GM10266 (cell line): ENCODE results near the gene FGF2.
A peak's percentile ranks its signal among the peaks of the same experiment; 100 is the strongest.

ENCODE experiments used
- DNase-seq: peaks from one replicate; pipeline ENCODE4 v3.0.0; 2012; ENCODE audit errors: extremely low spot score
- TF ChIP-seq, protein P1 (sequence below): IDR thresholded peaks from 2 replicates; pipeline ENCODE4 v1.5.1; 2012; ENCODE audit warnings: mild to moderate bottlenecking, low read depth; ENCODE audit not compliant: control insufficient read depth, insufficient read depth; ENCODE audit errors: missing control alignments

FGF2 gene

DNA sequence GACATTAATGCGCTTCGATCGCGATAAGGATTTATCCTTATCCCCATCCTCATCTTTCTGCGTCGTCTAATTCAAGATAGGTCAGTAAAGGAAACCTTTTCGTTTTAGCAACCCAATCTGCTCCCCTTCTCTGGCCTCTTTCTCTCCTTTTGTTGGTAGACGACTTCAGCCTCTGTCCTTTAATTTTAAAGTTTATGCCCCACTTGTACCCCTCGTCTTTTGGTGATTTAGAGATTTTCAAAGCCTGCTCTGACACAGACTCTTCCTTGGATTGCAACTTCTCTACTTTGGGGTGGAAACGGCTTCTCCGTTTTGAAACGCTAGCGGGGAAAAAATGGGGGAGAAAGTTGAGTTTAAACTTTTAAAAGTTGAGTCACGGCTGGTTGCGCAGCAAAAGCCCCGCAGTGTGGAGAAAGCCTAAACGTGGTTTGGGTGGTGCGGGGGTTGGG is 528 bp upstream of the FGF2 start:
- DNase-seq, result no peak
- TF ChIP-seq, protein P1, sequence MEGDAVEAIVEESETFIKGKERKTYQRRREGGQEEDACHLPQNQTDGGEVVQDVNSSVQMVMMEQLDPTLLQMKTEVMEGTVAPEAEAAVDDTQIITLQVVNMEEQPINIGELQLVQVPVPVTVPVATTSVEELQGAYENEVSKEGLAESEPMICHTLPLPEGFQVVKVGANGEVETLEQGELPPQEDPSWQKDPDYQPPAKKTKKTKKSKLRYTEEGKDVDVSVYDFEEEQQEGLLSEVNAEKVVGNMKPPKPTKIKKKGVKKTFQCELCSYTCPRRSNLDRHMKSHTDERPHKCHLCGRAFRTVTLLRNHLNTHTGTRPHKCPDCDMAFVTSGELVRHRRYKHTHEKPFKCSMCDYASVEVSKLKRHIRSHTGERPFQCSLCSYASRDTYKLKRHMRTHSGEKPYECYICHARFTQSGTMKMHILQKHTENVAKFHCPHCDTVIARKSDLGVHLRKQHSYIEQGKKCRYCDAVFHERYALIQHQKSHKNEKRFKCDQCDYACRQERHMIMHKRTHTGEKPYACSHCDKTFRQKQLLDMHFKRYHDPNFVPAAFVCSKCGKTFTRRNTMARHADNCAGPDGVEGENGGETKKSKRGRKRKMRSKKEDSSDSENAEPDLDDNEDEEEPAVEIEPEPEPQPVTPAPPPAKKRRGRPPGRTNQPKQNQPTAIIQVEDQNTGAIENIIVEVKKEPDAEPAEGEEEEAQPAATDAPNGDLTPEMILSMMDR, result no peak

DNA sequence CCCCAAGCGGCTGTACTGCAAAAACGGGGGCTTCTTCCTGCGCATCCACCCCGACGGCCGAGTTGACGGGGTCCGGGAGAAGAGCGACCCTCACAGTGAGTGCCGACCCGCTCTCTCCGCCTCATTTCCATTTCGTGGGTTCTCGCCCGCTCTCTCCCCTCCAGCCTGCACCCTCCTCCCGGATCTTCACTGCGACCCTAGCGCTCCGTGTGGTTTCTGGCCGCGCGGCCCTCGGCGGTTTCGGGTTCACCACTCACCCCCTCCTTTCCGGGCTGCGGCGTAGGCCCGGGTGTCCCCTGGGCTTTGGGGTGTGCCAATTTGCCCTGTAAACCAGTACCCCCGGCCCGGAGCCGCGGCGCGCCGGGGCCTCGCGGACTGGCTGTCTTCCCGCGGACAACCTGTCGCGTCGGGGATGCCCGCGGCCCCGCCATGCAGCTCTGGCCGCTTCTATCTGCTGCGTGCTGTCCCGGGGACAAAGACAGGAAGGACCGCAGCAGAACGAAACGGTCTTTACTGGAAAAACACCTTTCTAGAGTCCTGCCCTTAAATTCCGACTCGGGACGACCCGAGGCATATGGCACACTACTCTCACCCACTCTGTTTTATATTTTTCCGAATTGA is 737 bp downstream of the FGF2 start:
- TF ChIP-seq, protein P1, result no peak
- peak; percentile 79 for DNase-seq

DNA sequence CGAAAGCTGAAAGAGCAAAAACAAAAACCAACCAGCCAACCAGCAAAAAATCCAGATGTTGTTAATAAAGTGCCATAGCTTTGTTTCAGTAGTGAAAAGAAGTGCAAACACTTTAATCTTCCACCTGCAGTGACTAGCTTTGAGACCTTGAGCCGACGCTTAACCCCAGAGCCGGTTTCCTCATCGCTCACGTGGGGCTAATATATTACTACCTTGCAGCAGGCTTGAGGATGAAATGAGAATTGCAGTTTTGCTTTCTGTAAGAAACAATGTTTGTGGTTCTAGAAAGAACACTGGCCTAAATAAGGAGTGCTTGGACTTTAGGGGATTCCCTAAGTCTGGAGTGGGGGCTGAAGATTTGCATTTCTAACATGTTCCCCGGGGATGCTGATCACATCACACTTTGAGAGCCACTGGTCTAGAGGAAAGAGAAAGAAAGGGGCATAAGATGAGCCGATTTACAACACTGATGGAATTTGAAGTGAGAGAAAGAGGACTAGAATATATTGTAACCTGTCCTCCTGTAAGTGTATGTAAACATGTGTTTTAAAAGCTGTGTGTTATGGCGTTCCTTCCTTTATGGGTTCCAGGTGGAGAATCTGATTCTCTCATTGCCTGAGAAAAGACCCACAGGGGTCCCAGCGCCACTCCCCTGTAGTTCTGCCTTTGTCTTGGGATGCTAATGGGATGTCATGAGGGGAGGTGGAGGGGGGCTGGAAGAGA is 1.4 kb downstream of the FGF2 start:
- DNase-seq, result peak; percentile 89
- TF ChIP-seq, protein P1, result no peak

DNA sequence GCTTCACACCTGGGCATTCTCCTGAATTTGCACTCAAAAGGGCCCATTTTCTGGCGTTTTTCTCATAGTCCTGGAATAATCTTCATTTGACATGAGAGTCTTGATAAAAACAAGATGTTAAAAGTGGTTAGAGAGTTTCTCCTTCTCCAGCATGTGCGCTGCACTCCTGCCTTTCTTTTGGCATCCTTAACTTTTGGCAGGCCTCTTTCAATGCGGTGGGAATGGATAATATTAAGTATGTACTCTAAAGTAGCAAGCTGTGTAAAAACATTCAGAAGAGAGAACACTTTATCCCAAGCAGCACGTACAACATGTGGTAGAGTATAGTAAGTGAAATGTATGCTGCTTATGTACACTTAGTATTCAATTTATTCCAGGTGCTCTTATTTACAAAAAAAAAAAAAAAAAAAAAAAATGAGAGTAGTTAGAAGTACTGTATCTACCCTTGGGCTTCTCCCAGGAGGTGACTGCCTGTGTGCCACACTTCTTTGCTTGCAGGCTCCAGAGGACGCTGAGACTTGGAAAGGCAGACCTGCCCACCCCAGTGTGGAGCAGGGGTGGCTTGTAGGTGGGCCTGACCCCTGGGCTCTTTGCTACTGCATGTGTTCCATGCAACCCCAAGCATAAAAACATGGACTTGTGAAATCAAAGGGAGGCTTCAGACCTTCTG is 3.9 kb downstream of the FGF2 start:
- DNase-seq, result no peak
- TF ChIP-seq, protein P1, result no peak

DNA sequence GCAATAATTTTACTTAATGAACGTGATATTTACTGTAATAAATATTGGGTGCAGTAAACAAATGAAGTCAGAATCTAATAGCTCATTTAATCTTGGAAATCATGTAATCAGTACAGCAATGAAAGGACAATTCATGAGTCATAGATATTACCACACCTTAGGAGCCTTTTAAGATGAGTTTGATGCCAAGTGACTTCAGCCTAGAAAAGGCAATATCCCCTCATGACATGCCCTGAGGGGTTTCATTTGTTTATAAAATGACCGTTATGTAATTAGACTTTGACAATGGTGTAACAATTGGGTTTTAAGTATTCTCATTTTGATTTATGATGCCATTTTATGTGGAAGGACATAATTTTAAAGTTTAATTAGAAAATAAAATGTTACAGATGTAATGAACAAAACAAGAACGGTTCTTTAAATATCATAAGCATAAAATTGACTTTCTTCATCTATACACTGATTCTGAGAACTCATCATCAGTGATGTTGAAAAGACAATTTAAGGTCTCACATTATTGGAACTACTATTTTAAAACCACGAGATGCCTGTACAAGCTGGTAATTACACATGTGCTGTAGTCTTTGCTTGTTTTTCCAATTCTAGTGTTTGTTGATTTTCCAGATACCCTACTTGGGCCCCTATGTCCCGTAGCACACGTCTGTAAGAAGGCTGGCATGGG is 5.0 kb downstream of the FGF2 start:
- TF ChIP-seq, protein P1, result no peak
- DNase-seq, result no peak

DNA sequence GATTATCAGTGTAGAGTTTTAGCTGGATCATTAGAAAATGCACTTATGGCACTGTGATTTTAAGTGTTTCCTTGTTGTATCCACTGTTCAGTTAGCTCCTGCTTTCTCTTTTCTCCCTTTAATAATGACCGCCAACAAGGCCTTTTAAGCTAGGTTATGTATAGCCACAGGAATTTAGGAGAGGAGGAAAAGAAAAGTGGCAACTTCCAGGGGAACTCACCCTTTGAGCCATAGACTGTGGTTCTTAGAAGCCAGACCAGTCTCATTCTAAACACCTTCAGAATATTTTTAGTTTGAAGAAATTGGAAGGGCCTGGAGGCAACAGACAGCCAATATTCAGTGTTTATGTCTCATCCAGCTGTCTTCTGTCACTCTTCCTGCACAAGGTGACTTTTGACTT is 6.1 kb downstream of the FGF2 start:
- TF ChIP-seq, protein P1, result no peak

DNA sequence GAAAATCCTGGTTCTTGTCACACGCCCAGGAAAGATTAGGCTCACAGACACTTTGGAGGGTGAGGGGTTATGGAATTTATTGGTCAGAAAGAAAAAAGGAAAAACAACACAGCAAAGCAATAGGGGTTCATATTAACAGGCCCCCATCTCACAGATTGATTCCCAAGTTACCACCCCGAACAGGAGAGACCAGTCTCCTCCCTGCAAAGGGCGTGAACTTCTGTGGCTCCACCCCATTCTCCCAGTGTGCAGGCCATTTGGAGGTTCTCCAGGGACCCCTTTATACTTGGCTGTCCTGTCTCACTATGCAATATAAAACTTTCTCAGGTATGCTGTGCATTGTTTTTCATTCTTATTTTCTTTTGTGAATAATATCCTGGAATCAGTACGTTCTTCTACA is 7.4 kb downstream of the FGF2 start:
- TF ChIP-seq, protein P1, result no peak
- no peak for DNase-seq

More for the DNA sequence above, 6.1 kb downstream of the FGF2 start:
- no peak for DNase-seq
